Measurements from ENCODE around the gene HIPK2. TPM values are rescaled to one million over a fixed set of nuclear protein-coding genes. Genes with fewer than 3 reads are reported as not detected.
A peak's percentile ranks its signal among the peaks of the same experiment; 100 is the strongest.

HIPK2 gene
- total and polyA plus RNA-seq, 7 donors = 18.1 to 166 (median 78.5) TPM

- no peak for TF ChIP-seq CTCF (IDR thresholded peaks at IDR 0.05)
- no peaks in the 10 kb centered on the region for H3K27me3 ChIP-seq (ENCODE audit: insufficient read depth in 3 of 3, low read length in 2 of 3)
- peaks cover 0 to 3% of the 10 kb centered on the region in 2 donors for H3K36me3 ChIP-seq (ENCODE audit: insufficient read depth in 1 of 2, low read depth in 1 of 2)
- no peak overlapping the region for H3K4me3 ChIP-seq
- no peaks in the 10 kb centered on the region for H3K9me3 ChIP-seq
- H3K4me1 ChIP-seq = peaks cover 54% of the 10 kb centered on the region
- no peak for ATAC-seq
- 93 to 96% (median 95%) methylated on average over 6 of the region's 6 CpGs for WGBS, 3 donors
- intact Hi-C loops (cut with DNase I) = no loop called here
- peak overlapping the region; percentile 79 for H3K27ac ChIP-seq
- DNase-seq = no peak
These were observed 96.4 kb downstream of the HIPK2 start for GRCh38 chr7:139681463-139681755.

- peaks cover 54% of the 10 kb centered on the region for H3K4me1 ChIP-seq
- 48 to 74% (median 54%) methylated on average over 11 of the region's 11 CpGs for WGBS, 3 donors
- ATAC-seq = peak; percentile 80 to 87 (median 86)
- H3K36me3 ChIP-seq (ENCODE audit: insufficient read depth in 1 of 2, low read depth in 1 of 2) = peaks cover 0 to 3% of the 10 kb centered on the region in 2 donors
- no peak overlapping the region for H3K4me3 ChIP-seq
- H3K9me3 ChIP-seq = no peaks in the 10 kb centered on the region
- intact Hi-C loops (cut with DNase I) = no loop called here
- no peaks in the 10 kb centered on the region for H3K27me3 ChIP-seq (ENCODE audit: insufficient read depth in 3 of 3, low read length in 2 of 3)
- H3K27ac ChIP-seq = peak overlapping the region; percentile 79
- DNase-seq = peak; percentile 70 to 81
- TF ChIP-seq CTCF (IDR thresholded peaks at IDR 0.05) = no peak
These were observed 96.9 kb downstream of the HIPK2 start for GRCh38 chr7:139680676-139681462.

- 49 to 51% (median 50%) methylated on average over 13 of the region's 13 CpGs for WGBS, 3 donors
- peak in 1 of 4 donors; percentile 17 for ATAC-seq
- DNase-seq = no peak
- H3K36me3 ChIP-seq (ENCODE audit: insufficient read depth in 1 of 2, low read depth in 1 of 2) = peaks cover 0 to 10% of the 10 kb centered on the region in 2 donors
- no peak overlapping the region for H3K4me3 ChIP-seq
- TF ChIP-seq CTCF (IDR thresholded peaks at IDR 0.05) = no peak
- no peaks in the 10 kb centered on the region for H3K27me3 ChIP-seq (ENCODE audit: insufficient read depth in 3 of 3, low read length in 2 of 3)
- intact Hi-C loops (cut with DNase I) = no loop called here
- peak overlapping the region; percentile 79 for H3K27ac ChIP-seq
- peaks cover 58% of the 10 kb centered on the region for H3K4me1 ChIP-seq
- H3K9me3 ChIP-seq = no peaks in the 10 kb centered on the region
These were observed 97.8 kb downstream of the HIPK2 start for GRCh38 chr7:139679731-139680594.

GRCh38 chr7:139676390-139676789, 101.4 kb downstream of the HIPK2 start:
- no peaks in the 10 kb centered on the region for H3K9me3 ChIP-seq
- TF ChIP-seq CTCF (IDR thresholded peaks at IDR 0.05) = no peak
- DNase-seq = no peak
- H3K4me1 ChIP-seq = peaks cover 23% of the 10 kb centered on the region
- H3K27me3 ChIP-seq (ENCODE audit: insufficient read depth in 3 of 3, low read length in 2 of 3) = no peaks in the 10 kb centered on the region
- 93 to 96% (median 96%) methylated on average over 2 of the region's 2 CpGs for WGBS, 3 donors
- ATAC-seq = no peak
- H3K36me3 ChIP-seq (ENCODE audit: insufficient read depth in 1 of 2, low read depth in 1 of 2) = peaks cover 0 to 9% of the 10 kb centered on the region in 2 donors
- H3K4me3 ChIP-seq = no peak overlapping the region
- peak overlapping the region; percentile 30 for H3K27ac ChIP-seq
- intact Hi-C loops (cut with DNase I) = no loop called here

Measured in psoas muscle (tissue), 8 donors.